CD4-positive, alpha-beta T cell (primary cell): ENCODE measurements around the gene SAP130. TPM values are rescaled to one million over a fixed set of nuclear protein-coding genes. Genes with fewer than 3 reads are reported as not detected.
"Not testable (repeated sequence)": the region's sequence is repeated elsewhere in the genome, so short reads cannot be mapped to it uniquely, and the experiment has no call there.

ENCODE experiments used
- ATAC-seq: fragments of 200-7000 bp; cut with Tn5 transposase; one replicate; pipeline ENCODE4 v1.10.0; 2022; ENCODE audit warnings: mild to moderate bottlenecking; ENCODE audit not compliant: poor library complexity
- CTCF ChIA-PET: fragments of 350-600 bp; sonication (Branson Sonifier 250); formaldehyde crosslinking; loops from one replicate; lab custom pipeline; 2021; ENCODE audit warnings: antibody characterized with exemption, inconsistent platforms; lab: Charles Lee
- POLR2A ChIA-PET: fragments of 350-600 bp; sonication (Branson Sonifier 250); formaldehyde crosslinking; loops from one replicate; lab custom pipeline; 2021; ENCODE audit warnings: antibody characterized with exemption, inconsistent platforms; lab: Charles Lee
- DNase-seq, 14 experiments: peaks; one replicate each; pipeline ENCODE4 v3.0.0-alpha.2; 2013 to 2020; ENCODE audit warnings: mixed read lengths in 2 of 14
- H3K27ac ChIP-seq, 2 donors: one replicate each; pipeline versions ENCODE4 v1.5.1 to v1.7.0; 2013; ENCODE audit warnings: low read length in 2 of 2, low read depth in 1 of 2, mild to moderate bottlenecking in 1 of 2
- H3K27me3 ChIP-seq, 2 experiments: 1 replicate in 1 of 2; 2 replicates in 1 of 2; pipeline versions ENCODE4 v1.6.1 to v1.7.0; 2013; ENCODE audit warnings: low read length in 2 of 2, control low read depth in 1 of 2, mild to moderate bottlenecking in 1 of 2, moderate library complexity in 1 of 2; ENCODE audit not compliant: insufficient read depth in 2 of 2, control insufficient read depth in 1 of 2
- H3K36me3 ChIP-seq: one replicate; pipeline ENCODE4 v1.6.1; 2013; ENCODE audit warnings: low read length, control low read depth; ENCODE audit not compliant: insufficient read depth
- H3K4me1 ChIP-seq: one replicate; pipeline ENCODE4 v1.6.1; 2013; ENCODE audit warnings: low read length, control low read depth; ENCODE audit not compliant: insufficient read depth
- H3K4me3 ChIP-seq: one replicate; pipeline ENCODE4 v1.5.1; 2013; ENCODE audit warnings: mild to moderate bottlenecking, low read length, moderate library complexity
- H3K9me3 ChIP-seq, 2 experiments: 1 replicate in 1 of 2; 2 replicates in 1 of 2; pipeline versions ENCODE4 v1.6.1 to v1.7.0; 2013; ENCODE audit warnings: low read length in 2 of 2, mild to moderate bottlenecking in 2 of 2, control low read depth in 1 of 2, moderate library complexity in 1 of 2; ENCODE audit not compliant: control insufficient read depth in 1 of 2, insufficient read depth in 1 of 2
- H3K27ac Mint-ChIP-seq: one replicate; pipeline ENCODE4 v1.8.0; 2020; ENCODE audit warnings: mixed read lengths
- H3K27me3 Mint-ChIP-seq: one replicate; pipeline ENCODE4 v1.8.0; 2021; ENCODE audit warnings: mixed read lengths
- H3K36me3 Mint-ChIP-seq: one replicate; pipeline ENCODE4 v1.8.0; 2021; ENCODE audit warnings: low read depth, mixed read lengths
- H3K4me1 Mint-ChIP-seq: one replicate; pipeline ENCODE4 v1.8.0; 2021; ENCODE audit warnings: low read depth, mixed read lengths
- H3K4me3 Mint-ChIP-seq: one replicate; pipeline ENCODE4 v1.8.0; 2020; ENCODE audit warnings: mild to moderate bottlenecking, mixed read lengths
- H3K9me3 Mint-ChIP-seq: one replicate; pipeline ENCODE4 v1.8.0; 2020; ENCODE audit warnings: mixed read lengths
- CTCF ChIP-seq: fragments of 200-600 bp; IDR thresholded peaks from one replicate; pipeline ENCODE4 v1.8.0; 2022; ENCODE audit warnings: antibody characterized with exemption, mild to moderate bottlenecking
- intact Hi-C, 2 experiments: fragments of 100-400 bp; cut with DNase I in 1 of 2; cut with micrococcal nuclease in 1 of 2; formaldehyde crosslinking; loops; one replicate each; pipeline versions ENCODE4 v1.15.1 to v1.9.0; 2023 to 2025; cut with DNase I, micrococcal nuclease
- total RNA-seq, 174 experiments: library from RNA in 2 of 174; stranded (reverse) in 2 of 174; gene quantifications; one replicate each; pipeline ENCODE4 v1.2.3 and lab custom pipeline; 2021 to 2026

SAP130 gene
- total RNA-seq, 2 experiments from 2014 or later, result 19.2 to 21.0 TPM

GRCh38 chr2:127911737-127912136, 116.1 kb downstream of the SAP130 start:
- Histone ChIP-seq H3K27ac (no peak overlapping the region), H3K27me3 (peaks cover 0 to 2% of the 10 kb centered on the region in 2 experiments), H3K4me3 (no peak overlapping the region), H3K36me3 (no peaks in the 10 kb centered on the region), H3K4me1 (no peaks in the 10 kb centered on the region), H3K9me3 (no peaks in the 10 kb centered on the region)
- TF ChIP-seq CTCF, result no peak
- no peak overlapping the region for H3K4me3 Mint-ChIP-seq
- H3K4me1 Mint-ChIP-seq, result no peaks in the 10 kb centered on the region
- H3K36me3 Mint-ChIP-seq, result no peaks in the 10 kb centered on the region
- ATAC-seq (no peak), DNase-seq (no peak)
- intact Hi-C loops, result no loop called here
- H3K27me3 Mint-ChIP-seq, result peaks cover 6% of the 10 kb centered on the region
- POLR2A ChIA-PET, result no interaction called here
- CTCF ChIA-PET, result no interaction called here
- no peaks in the 10 kb centered on the region for H3K9me3 Mint-ChIP-seq
- no peak overlapping the region for H3K27ac Mint-ChIP-seq

GRCh38 chr2:127910415-127910814, 117.4 kb downstream of the SAP130 start:
- Histone ChIP-seq H3K27me3 (peaks cover 0 to 2% of the 10 kb centered on the region in 2 experiments), H3K4me1 (no peaks in the 10 kb centered on the region), H3K36me3 (no peaks in the 10 kb centered on the region), H3K4me3 (no peak overlapping the region), H3K9me3 (peaks cover 0 to 5% of the 10 kb centered on the region in 2 experiments), H3K27ac (no peak overlapping the region)
- POLR2A ChIA-PET, result no interaction called here
- ATAC-seq (no peak), DNase-seq (no peak)
- no peak overlapping the region for H3K4me3 Mint-ChIP-seq
- H3K36me3 Mint-ChIP-seq, result no peaks in the 10 kb centered on the region
- H3K9me3 Mint-ChIP-seq, result no peaks in the 10 kb centered on the region
- H3K27me3 Mint-ChIP-seq, result peaks cover 8% of the 10 kb centered on the region
- intact Hi-C loops, result no loop called here
- no peak for TF ChIP-seq CTCF
- no peak overlapping the region for H3K27ac Mint-ChIP-seq
- H3K4me1 Mint-ChIP-seq, result no peaks in the 10 kb centered on the region
- CTCF ChIA-PET, result no interaction called here

- Histone ChIP-seq H3K4me1 (no peaks in the 10 kb centered on the region), H3K36me3 (no peaks in the 10 kb centered on the region), H3K27me3 (peaks cover 0 to 2% of the 10 kb centered on the region in 2 experiments), H3K27ac (no peak overlapping the region), H3K9me3 (peaks cover 0 to 5% of the 10 kb centered on the region in 2 experiments), H3K4me3 (no peak overlapping the region)
- no peaks in the 10 kb centered on the region for H3K4me1 Mint-ChIP-seq
- TF ChIP-seq CTCF, result no peak
- ChIA-PET CTCF (no interaction called here), POLR2A (no interaction called here)
- no peak for ATAC-seq
- H3K27me3 Mint-ChIP-seq, result peaks cover 10% of the 10 kb centered on the region
- no peak overlapping the region for H3K4me3 Mint-ChIP-seq
- no peaks in the 10 kb centered on the region for H3K9me3 Mint-ChIP-seq
- H3K36me3 Mint-ChIP-seq, result no peaks in the 10 kb centered on the region
- no peak overlapping the region for H3K27ac Mint-ChIP-seq
- DNase-seq, result no peak
- intact Hi-C loops, result no loop called here
Measured at GRCh38 chr2:127909019-127909418, 118.8 kb downstream of the SAP130 start.

GRCh38 chr2:127907733-127908400, 120.0 kb downstream of the SAP130 start:
- H3K27ac Mint-ChIP-seq, H3K4me1 Mint-ChIP-seq, H3K27ac ChIP-seq, H3K9me3 Mint-ChIP-seq, H3K4me3 Mint-ChIP-seq, DNase-seq, H3K27me3 ChIP-seq, H3K36me3 ChIP-seq, H3K9me3 ChIP-seq, CTCF ChIA-PET, H3K4me3 ChIP-seq, H3K4me1 ChIP-seq, H3K27me3 Mint-ChIP-seq, ATAC-seq, POLR2A ChIA-PET, H3K36me3 Mint-ChIP-seq, intact Hi-C loops: not testable (repeated sequence)
